Loucy (cell line): ENCODE results near the gene RNASE13.

Experiments used
- H2AFZ ChIP-seq: fragments of 200-600 bp; sonication (generic); 2 replicates; pipeline ENCODE4 v1.6.0; 2016; ENCODE audit warnings: antibody characterized with exemption, mild to moderate bottlenecking, low read length, moderate library complexity
- H3F3A ChIP-seq: fragments of 200-600 bp; 2 replicates; pipeline ENCODE4 v1.6.0; 2016; ENCODE audit warnings: antibody characterized with exemption, low read depth, mild to moderate bottlenecking
- H3K27me3 ChIP-seq: fragments of 200-600 bp; sonication (generic); 2 replicates; pipeline ENCODE4 v1.6.1; 2014; ENCODE audit warnings: low read length, mild to moderate bottlenecking; ENCODE audit not compliant: insufficient read depth, poor library complexity, severe bottlenecking
- H3K36me3 ChIP-seq: fragments of 200-600 bp; sonication (generic); 2 replicates; pipeline ENCODE4 v1.6.1; 2016; ENCODE audit warnings: low read length; ENCODE audit not compliant: insufficient read depth
- H3K4me1 ChIP-seq: fragments of 200-600 bp; sonication (generic); 2 replicates; pipeline ENCODE4 v1.5.1; 2014; ENCODE audit warnings: low read length, mild to moderate bottlenecking; ENCODE audit not compliant: insufficient read depth, poor library complexity, severe bottlenecking
- H3K4me2 ChIP-seq: fragments of 200-600 bp; sonication (generic); 2 replicates; pipeline ENCODE4 v1.6.0; 2014; ENCODE audit warnings: antibody characterized with exemption, low read length, low read depth, mild to moderate bottlenecking; ENCODE audit not compliant: poor library complexity, severe bottlenecking
- H3K4me3 ChIP-seq: fragments of 200-600 bp; sonication (generic); 2 replicates; pipeline ENCODE4 v1.5.1; 2014; ENCODE audit warnings: low read length, mild to moderate bottlenecking, mixed read lengths; ENCODE audit not compliant: poor library complexity, severe bottlenecking
- H3K79me2 ChIP-seq: fragments of 200-600 bp; sonication (generic); 2 replicates; pipeline ENCODE4 v1.6.1; 2014; ENCODE audit warnings: low read length; ENCODE audit not compliant: insufficient read depth
- H3K9ac ChIP-seq: fragments of 200-600 bp; sonication (generic); 2 replicates; pipeline ENCODE4 v1.6.0; 2014; ENCODE audit warnings: mild to moderate bottlenecking, low read depth, low read length, moderate library complexity; ENCODE audit not compliant: poor library complexity, severe bottlenecking
- H3K9me2 ChIP-seq: fragments of 200-600 bp; sonication (generic); replicated peaks from 2 replicates; pipeline ENCODE4 v1.6.1; 2016; ENCODE audit warnings: low read depth, low read length, mixed read lengths
- H3K9me3 ChIP-seq: fragments of 200-600 bp; sonication (generic); 2 replicates; pipeline ENCODE4 v1.6.1; 2014; ENCODE audit warnings: mild to moderate bottlenecking, antibody characterized with exemption, low read length, low read depth; ENCODE audit not compliant: insufficient read depth
- H4K20me1 ChIP-seq: fragments of 200-600 bp; sonication (generic); 2 replicates; pipeline ENCODE4 v1.6.0; 2014; ENCODE audit warnings: antibody characterized with exemption, low read length, mild to moderate bottlenecking; ENCODE audit not compliant: insufficient read depth, poor library complexity, severe bottlenecking
- EZH2phosphoT487 ChIP-seq: fragments of 200-600 bp; IDR thresholded peaks from 2 replicates; pipeline ENCODE4 v1.6.1; 2018; ENCODE audit warnings: antibody characterized with exemption, mild to moderate bottlenecking, moderate library complexity, borderline replicate concordance
- TF ChIP-seq, protein P1 (sequence below): fragments of 200-600 bp; sonication (generic); conservative IDR thresholded peaks from 2 replicates; pipeline ENCODE4 v1.5.1; 2014; ENCODE audit warnings: mild to moderate bottlenecking, antibody characterized with exemption, low read length

The RNASE13 gene

DNA sequence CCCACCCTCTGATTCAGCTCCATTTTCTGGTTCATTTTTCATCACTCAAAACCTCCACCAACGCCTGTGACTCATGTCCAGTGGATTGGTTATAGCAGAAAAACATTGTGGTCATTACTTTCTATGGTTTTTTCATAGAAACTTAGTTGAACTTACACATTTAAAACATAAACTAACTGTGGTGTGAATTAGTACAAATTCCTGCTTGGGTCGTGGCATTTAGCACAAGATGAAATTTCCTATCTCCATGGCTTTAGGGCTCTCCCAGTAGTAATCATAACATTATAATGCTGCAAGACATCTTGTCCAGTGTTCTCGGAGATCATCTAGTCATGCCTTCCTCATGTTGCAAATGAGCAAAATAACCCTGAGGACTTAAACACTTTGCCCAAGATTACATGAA lies 14.7 kb upstream of the RNASE13 start:
- H3K79me2 ChIP-seq = no peaks in the 10 kb centered on the region
- no peak overlapping the region for H3K9ac ChIP-seq
- H3K4me3 ChIP-seq = no peak overlapping the region
- peaks cover 21% of the 10 kb centered on the region for H3K4me1 ChIP-seq
- H3K36me3 ChIP-seq = no peaks in the 10 kb centered on the region
- TF ChIP-seq, protein P1, sequence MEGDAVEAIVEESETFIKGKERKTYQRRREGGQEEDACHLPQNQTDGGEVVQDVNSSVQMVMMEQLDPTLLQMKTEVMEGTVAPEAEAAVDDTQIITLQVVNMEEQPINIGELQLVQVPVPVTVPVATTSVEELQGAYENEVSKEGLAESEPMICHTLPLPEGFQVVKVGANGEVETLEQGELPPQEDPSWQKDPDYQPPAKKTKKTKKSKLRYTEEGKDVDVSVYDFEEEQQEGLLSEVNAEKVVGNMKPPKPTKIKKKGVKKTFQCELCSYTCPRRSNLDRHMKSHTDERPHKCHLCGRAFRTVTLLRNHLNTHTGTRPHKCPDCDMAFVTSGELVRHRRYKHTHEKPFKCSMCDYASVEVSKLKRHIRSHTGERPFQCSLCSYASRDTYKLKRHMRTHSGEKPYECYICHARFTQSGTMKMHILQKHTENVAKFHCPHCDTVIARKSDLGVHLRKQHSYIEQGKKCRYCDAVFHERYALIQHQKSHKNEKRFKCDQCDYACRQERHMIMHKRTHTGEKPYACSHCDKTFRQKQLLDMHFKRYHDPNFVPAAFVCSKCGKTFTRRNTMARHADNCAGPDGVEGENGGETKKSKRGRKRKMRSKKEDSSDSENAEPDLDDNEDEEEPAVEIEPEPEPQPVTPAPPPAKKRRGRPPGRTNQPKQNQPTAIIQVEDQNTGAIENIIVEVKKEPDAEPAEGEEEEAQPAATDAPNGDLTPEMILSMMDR = no peak
- TF ChIP-seq EZH2phosphoT487 = no peak
- H2AFZ ChIP-seq = no peak overlapping the region
- H4K20me1 ChIP-seq = no peaks in the 10 kb centered on the region
- H3F3A ChIP-seq = no peaks in the 10 kb centered on the region
- H3K27me3 ChIP-seq = no peaks in the 10 kb centered on the region
- no peaks in the 10 kb centered on the region for H3K9me2 ChIP-seq
- H3K4me2 ChIP-seq = no peak overlapping the region
- H3K9me3 ChIP-seq = no peaks in the 10 kb centered on the region

GRCh38 chr14:21048638-21049037 lies 14.0 kb upstream of the RNASE13 start:
- Histone ChIP-seq H3F3A (no peaks in the 10 kb centered on the region), H3K9ac (no peak overlapping the region), H3K9me2 (no peaks in the 10 kb centered on the region), H3K36me3 (no peaks in the 10 kb centered on the region), H3K4me2 (no peak overlapping the region), H3K27me3 (no peaks in the 10 kb centered on the region), H3K9me3 (no peaks in the 10 kb centered on the region), H3K4me3 (no peak overlapping the region), H4K20me1 (no peaks in the 10 kb centered on the region), H3K4me1 (peaks cover 21% of the 10 kb centered on the region), H3K79me2 (no peaks in the 10 kb centered on the region), H2AFZ (no peak overlapping the region)
- no peak for TF ChIP-seq EZH2phosphoT487
- TF ChIP-seq, protein P1 = no peak

GRCh38 chr14:21047378-21047781 lies 12.8 kb upstream of the RNASE13 start:
- TF ChIP-seq EZH2phosphoT487 = no peak
- TF ChIP-seq, protein P1 = no peak
- H3K9me2 ChIP-seq = no peaks in the 10 kb centered on the region
- H3K4me3 ChIP-seq = no peak overlapping the region
- no peaks in the 10 kb centered on the region for H3K27me3 ChIP-seq
- H3K36me3 ChIP-seq = no peaks in the 10 kb centered on the region
- H3K4me2 ChIP-seq = no peak overlapping the region
- H3K79me2 ChIP-seq = no peaks in the 10 kb centered on the region
- no peak overlapping the region for H3K9ac ChIP-seq
- no peaks in the 10 kb centered on the region for H3K9me3 ChIP-seq
- H2AFZ ChIP-seq = no peak overlapping the region
- H4K20me1 ChIP-seq = no peaks in the 10 kb centered on the region
- no peaks in the 10 kb centered on the region for H3F3A ChIP-seq
- H3K4me1 ChIP-seq = peaks cover 33% of the 10 kb centered on the region
